HAP-1 (cell line): ENCODE results near the gene WNT3A.

Experiments
- DNase-seq, 2 experiments: peaks; one replicate each; pipeline ENCODE4 v3.0.0-alpha.2; 2016 to 2020; ENCODE audit warnings: low spot score in 2 of 2
- H3K27me3 ChIP-seq: fragments of 250-450 bp; sonication (Bioruptor Pico); 2 replicates; pipeline ENCODE4 v1.5.1; 2020; ENCODE audit warnings: low read depth, mild to moderate bottlenecking, moderate library complexity
- H3K36me3 ChIP-seq: fragments of 250-450 bp; sonication (Bioruptor Pico); replicated peaks from 2 replicates; pipeline ENCODE4 v1.5.1; 2020; ENCODE audit warnings: mild to moderate bottlenecking
- H3K4me1 ChIP-seq: fragments of 250-450 bp; sonication (Bioruptor Pico); 2 replicates; pipeline ENCODE4 v1.5.1; 2020; ENCODE audit warnings: mild to moderate bottlenecking
- H3K4me3 ChIP-seq: fragments of 250-450 bp; sonication (Bioruptor Pico); 2 replicates; pipeline ENCODE4 v1.5.1; 2020; ENCODE audit warnings: mild to moderate bottlenecking, moderate library complexity
- H3K9me3 ChIP-seq: fragments of 250-450 bp; sonication (Bioruptor Pico); 2 replicates; pipeline ENCODE4 v1.5.1; 2020; ENCODE audit warnings: mild to moderate bottlenecking, moderate library complexity
- in situ Hi-C: fragments of 300-500 bp; cut with MboI; formaldehyde crosslinking; loops from 3 replicates; pipeline ENCODE4 v1.14.3; 2020; ENCODE audit warnings: low sequenced_read_pairs, inconsistent platforms, mixed read lengths

The WNT3A gene

GRCh38 chr1:228084797-228085196 is 78.0 kb downstream of the WNT3A start:
- Histone ChIP-seq H3K4me1 (peaks cover 23% of the 10 kb centered on the region), H3K36me3 (peaks cover 55% of the 10 kb centered on the region), H3K27me3 (no peaks in the 10 kb centered on the region), H3K4me3 (peak overlapping the region; percentile 95), H3K9me3 (no peaks in the 10 kb centered on the region)
- in situ Hi-C loops, result no loop called here
- no peak for DNase-seq

GRCh38 chr1:228085287-228085951 is 78.6 kb downstream of the WNT3A start:
- H3K4me1 ChIP-seq, result peaks cover 23% of the 10 kb centered on the region

GRCh38 chr1:228087771-228088251 is 81.0 kb downstream of the WNT3A start:
- Histone ChIP-seq H3K4me1 (peaks cover 17% of the 10 kb centered on the region), H3K36me3 (peaks cover 83% of the 10 kb centered on the region), H3K27me3 (no peaks in the 10 kb centered on the region), H3K4me3 (no peak overlapping the region), H3K9me3 (no peaks in the 10 kb centered on the region; the same call in 1 of the 2 replicates)
- in situ Hi-C loops, result no loop called here
- no peak for DNase-seq

More at GRCh38 chr1:228085287-228085951, 78.6 kb downstream of the WNT3A start:
- H3K36me3 ChIP-seq, result peaks cover 62% of the 10 kb centered on the region
- no peaks in the 10 kb centered on the region for H3K9me3 ChIP-seq
- DNase-seq, result no peak
- peak overlapping the region; percentile 1; the same call in 1 of the 2 replicates for H3K4me3 ChIP-seq
- H3K27me3 ChIP-seq, result no peaks in the 10 kb centered on the region
- in situ Hi-C loops, result no loop called here

- no peaks in the 10 kb centered on the region; the same call in 1 of the 2 replicates for H3K9me3 ChIP-seq
- no peak overlapping the region for H3K4me3 ChIP-seq
- peaks cover 76% of the 10 kb centered on the region for H3K36me3 ChIP-seq
- peaks cover 17% of the 10 kb centered on the region for H3K4me1 ChIP-seq
- no peak for DNase-seq
- in situ Hi-C loops, result no loop called here
- H3K27me3 ChIP-seq, result no peaks in the 10 kb centered on the region
Measured at GRCh38 chr1:228088586-228089498, 82.0 kb downstream of the WNT3A start.

- peaks cover 13% of the 10 kb centered on the region for H3K4me1 ChIP-seq
- no peak for DNase-seq
- H3K27me3 ChIP-seq, result no peaks in the 10 kb centered on the region
- H3K36me3 ChIP-seq, result peaks cover 66% of the 10 kb centered on the region
- H3K4me3 ChIP-seq, result no peak overlapping the region
- in situ Hi-C loops, result no loop called here
- H3K9me3 ChIP-seq, result peaks cover 6% of the 10 kb centered on the region; the same call in 1 of the 2 replicates
Measured at GRCh38 chr1:228089519-228090380, 83.0 kb downstream of the WNT3A start.

GRCh38 chr1:228090613-228091081 is 83.8 kb downstream of the WNT3A start:
- Histone ChIP-seq H3K4me1 (peaks cover 4% of the 10 kb centered on the region), H3K36me3 (peaks cover 61% of the 10 kb centered on the region), H3K9me3 (peaks cover 6% of the 10 kb centered on the region; the same call in 1 of the 2 replicates), H3K4me3 (no peak overlapping the region), H3K27me3 (no peaks in the 10 kb centered on the region)
- in situ Hi-C loops, result no loop called here
- peak in 1 of 2 experiments; percentile 5 for DNase-seq

- no peaks in the 10 kb centered on the region for H3K27me3 ChIP-seq
- H3K4me1 ChIP-seq, result no peaks in the 10 kb centered on the region; the same call in 1 of the 2 replicates
- in situ Hi-C loops, result no loop called here
- no peak overlapping the region for H3K4me3 ChIP-seq
- peaks cover 61% of the 10 kb centered on the region for H3K36me3 ChIP-seq
- H3K9me3 ChIP-seq, result peaks cover 6% of the 10 kb centered on the region; the same call in 1 of the 2 replicates
- DNase-seq, result no peak
Measured at GRCh38 chr1:228091084-228091483, 84.3 kb downstream of the WNT3A start.

GRCh38 chr1:228092342-228093049 is 85.7 kb downstream of the WNT3A start:
- no peaks in the 10 kb centered on the region for H3K4me1 ChIP-seq
- no peak for DNase-seq
- H3K27me3 ChIP-seq, result no peaks in the 10 kb centered on the region
- peaks cover 6% of the 10 kb centered on the region; the same call in 1 of the 2 replicates for H3K9me3 ChIP-seq
- no peak overlapping the region for H3K4me3 ChIP-seq
- peaks cover 70% of the 10 kb centered on the region for H3K36me3 ChIP-seq
- in situ Hi-C loops, result no loop called here

- peaks cover 70% of the 10 kb centered on the region for H3K36me3 ChIP-seq
Measured at GRCh38 chr1:228093050-228093906, 86.5 kb downstream of the WNT3A start.

GRCh38 chr1:228094432-228095016 is 87.7 kb downstream of the WNT3A start:
- in situ Hi-C loops, result no loop called here
- Histone ChIP-seq H3K4me3 (no peak overlapping the region), H3K27me3 (no peaks in the 10 kb centered on the region), H3K9me3 (peaks cover 6% of the 10 kb centered on the region; the same call in 1 of the 2 replicates), H3K4me1 (no peaks in the 10 kb centered on the region), H3K36me3 (peaks cover 71% of the 10 kb centered on the region)
- DNase-seq, result no peak

More at GRCh38 chr1:228093050-228093906, 86.5 kb downstream of the WNT3A start:
- no peaks in the 10 kb centered on the region for H3K27me3 ChIP-seq
- no peaks in the 10 kb centered on the region for H3K4me1 ChIP-seq
- DNase-seq, result no peak
- in situ Hi-C loops, result no loop called here
- H3K9me3 ChIP-seq, result peaks cover 6% of the 10 kb centered on the region; the same call in 1 of the 2 replicates
- H3K4me3 ChIP-seq, result no peak overlapping the region

GRCh38 chr1:228095161-228095560 is 88.4 kb downstream of the WNT3A start:
- DNase-seq, result no peak
- Histone ChIP-seq H3K36me3 (peaks cover 73% of the 10 kb centered on the region), H3K4me3 (no peak overlapping the region), H3K4me1 (no peaks in the 10 kb centered on the region), H3K27me3 (no peaks in the 10 kb centered on the region), H3K9me3 (peaks cover 6% of the 10 kb centered on the region; the same call in 1 of the 2 replicates)
- in situ Hi-C loops, result no loop called here
